Endothelial cell of umbilical vein (primary cell): ENCODE measurements around the gene MLEC. TPM values are rescaled to one million over a fixed set of nuclear protein-coding genes. Genes with fewer than 3 reads are reported as not detected.

ENCODE experiments used
- BruUV-seq: library from RNA; stranded (reverse); fragments of 400-500 nt; replicated peaks from 2 replicates; lab custom pipeline; 2021; lab: Mats Ljungman, UMichigan
- CTCF ChIA-PET: fragments of 300-600, 350-600 bp; sonication (Branson Sonifier 250); formaldehyde crosslinking; loops from one replicate; lab custom pipeline; 2021; ENCODE audit warnings: antibody characterized with exemption, inconsistent platforms; lab: Charles Lee
- POLR2A ChIA-PET: fragments of 300-600, 350-600 bp; sonication (Branson Sonifier 250); formaldehyde crosslinking; loops from one replicate; lab custom pipeline; 2021; ENCODE audit warnings: antibody characterized with exemption, inconsistent platforms; lab: Charles Lee
- DNase-seq: peaks from one replicate; pipeline ENCODE4 v3.0.0-alpha.2; 2011; ENCODE audit warnings: low read depth, low spot score
- FAIRE-seq: peaks from 2 replicates; lab custom pipeline; 2011; peaks lifted over from hg19 to GRCh38; lab: Jason Lieb, UNC
- H2AFZ ChIP-seq: 2 replicates; pipeline ENCODE4 v1.6.0; 2012; ENCODE audit warnings: low read depth, low read length, control low read depth, inconsistent platforms
- H3K27ac ChIP-seq: 2 replicates; pipeline ENCODE4 v1.5.1; 2011; ENCODE audit warnings: low read depth, mild to moderate bottlenecking, control low read depth, low read length, moderate library complexity; ENCODE audit not compliant: insufficient read depth
- H3K27me3 ChIP-seq, 2 experiments: 2 replicates each; pipeline versions ENCODE4 v1.6.0 to v1.6.1; 2011; ENCODE audit warnings: low read length in 2 of 2, mixed read lengths in 1 of 2; ENCODE audit not compliant: control insufficient read depth in 2 of 2, insufficient read depth in 2 of 2
- H3K36me3 ChIP-seq, 2 experiments: 2 replicates in 1 of 2; 3 replicates in 1 of 2; pipeline ENCODE4 v1.5.1; 2011; ENCODE audit warnings: low read length in 2 of 2, mild to moderate bottlenecking in 1 of 2, moderate library complexity in 1 of 2; ENCODE audit not compliant: control insufficient read depth in 2 of 2, insufficient read depth in 2 of 2; ENCODE audit errors: extremely low read depth in 1 of 2
- H3K4me1 ChIP-seq: 3 replicates; pipeline ENCODE4 v1.5.1; 2011; ENCODE audit warnings: mild to moderate bottlenecking, low read length; ENCODE audit not compliant: control insufficient read depth, insufficient read depth; ENCODE audit errors: extremely low read depth
- H3K4me2 ChIP-seq: 2 replicates; pipeline ENCODE4 v1.6.1; 2011; ENCODE audit warnings: low read length, control low read depth, mixed read lengths; ENCODE audit not compliant: insufficient read depth
- H3K4me3 ChIP-seq, 3 experiments: fragments of 200-600 bp in 1 of 3; sonication (generic), shearing (Covaris generic) in 1 of 3; replicated peaks in 1 of 3; 2 replicates each; pipeline ENCODE4 v1.5.1; 2011 to 2016; ENCODE audit warnings: control low read depth in 3 of 3, low read length in 3 of 3, mild to moderate bottlenecking in 2 of 3, inconsistent platforms in 1 of 3, low read depth in 1 of 3, moderate library complexity in 1 of 3; ENCODE audit not compliant: insufficient read depth in 1 of 3
- H3K79me2 ChIP-seq: 2 replicates; pipeline ENCODE4 v1.6.0; 2012; ENCODE audit warnings: low read length, inconsistent platforms; ENCODE audit not compliant: control insufficient read depth, insufficient read depth
- H3K9ac ChIP-seq: replicated peaks from 2 replicates; pipeline ENCODE3; 2011; ENCODE audit warnings: low read length, control low read depth; ENCODE audit not compliant: insufficient read depth; ENCODE audit errors: extremely low read depth
- H3K9me1 ChIP-seq: replicated peaks from 3 replicates; pipeline ENCODE4 v1.6.0; 2011; ENCODE audit warnings: mild to moderate bottlenecking, low read length; ENCODE audit not compliant: control insufficient read depth, insufficient read depth; ENCODE audit errors: extremely low read depth
- H3K9me3 ChIP-seq: replicated peaks from 2 replicates; pipeline ENCODE4 v1.5.1; 2012; ENCODE audit warnings: low read length, inconsistent platforms; ENCODE audit not compliant: control insufficient read depth, insufficient read depth
- H4K20me1 ChIP-seq: replicated peaks from 2 replicates; pipeline ENCODE3; 2011; ENCODE audit warnings: mild to moderate bottlenecking, low read length; ENCODE audit not compliant: control insufficient read depth, insufficient read depth; ENCODE audit errors: extremely low read depth
- EZH2 ChIP-seq: IDR thresholded peaks from 2 replicates; pipeline ENCODE4 v1.6.1; 2012; ENCODE audit warnings: borderline replicate concordance, low read depth, mild to moderate bottlenecking, moderate library complexity, low read length, inconsistent platforms; ENCODE audit not compliant: severe bottlenecking
- FOS ChIP-seq: IDR thresholded peaks from 2 replicates; pipeline ENCODE4 v1.6.1; 2011; ENCODE audit warnings: mild to moderate bottlenecking, low read length, moderate library complexity, borderline replicate concordance; ENCODE audit not compliant: insufficient read depth
- GATA2 ChIP-seq: IDR thresholded peaks from 2 replicates; pipeline ENCODE4 v1.7.0; 2011; ENCODE audit warnings: low read depth, mild to moderate bottlenecking, moderate library complexity, mixed read lengths, low read length; ENCODE audit not compliant: insufficient read length, insufficient read depth
- JUN ChIP-seq: IDR thresholded peaks from 2 replicates; pipeline ENCODE4 v1.6.1; 2011; ENCODE audit warnings: borderline replicate concordance, low read depth; ENCODE audit not compliant: insufficient read length, insufficient read depth
- MYC ChIP-seq: IDR thresholded peaks from one replicate; pipeline ENCODE4 v1.6.1; 2011; ENCODE audit warnings: mild to moderate bottlenecking, low read depth, low read length
- POLR2A ChIP-seq: IDR thresholded peaks from 2 replicates; pipeline ENCODE4 v1.6.1; 2012; ENCODE audit warnings: low read depth, mild to moderate bottlenecking, control low read depth, low read length
- POLR2AphosphoS5 ChIP-seq: IDR thresholded peaks from 2 replicates; pipeline ENCODE4 v1.6.1; 2012; ENCODE audit warnings: low read depth, mild to moderate bottlenecking, control low read depth, low read length, moderate library complexity; ENCODE audit not compliant: insufficient read depth
- dilution Hi-C: fragments of 300-500 bp; cut with MboI; formaldehyde crosslinking; loops from one replicate; pipeline ENCODE4 v1.15.0; 2019; ENCODE audit warnings: low sequenced_read_pairs; ENCODE audit not compliant: extremely low pct_ligation_motif_present
- intact Hi-C: fragments of 100-400 bp; cut with micrococcal nuclease; formaldehyde crosslinking; loops from one replicate; pipeline ENCODE4 v1.10.0; 2022
- polyA plus RNA-seq, 4 experiments: library from polyadenylated mRNA; depleted of rRNA in 3 of 4; stranded (reverse) in 3 of 4; unstranded in 1 of 4; fragments of >200 nt; gene quantifications; 2 replicates each; pipeline versions ENCODE4 v1.2.1 to v1.2.3, GENCODE V29; 2011 to 2012; ENCODE audit warnings: missing spikeins in 1 of 4
- total RNA-seq: library from RNA; stranded (reverse); gene quantifications from 2 replicates; pipeline ENCODE4 v1.2.3, GENCODE V29; 2021
- TF ChIP-seq, protein P1 (sequence below): IDR thresholded peaks from 2 replicates; pipeline ENCODE4 v1.6.1; 2011; ENCODE audit not compliant: insufficient read depth, insufficient read length
- TF ChIP-seq, protein P2 (sequence below), 2 donors: IDR thresholded peaks; 1 replicate in 1 of 2; 2 replicates in 1 of 2; pipeline ENCODE4 v1.5.1; 2011; ENCODE audit warnings: low read length in 2 of 2, mild to moderate bottlenecking in 2 of 2, moderate library complexity in 2 of 2, control low read depth in 1 of 2, inconsistent platforms in 1 of 2, low read depth in 1 of 2; ENCODE audit not compliant: insufficient read depth in 1 of 2; ENCODE audit errors: extremely low read depth in 1 of 2

Gene MLEC
- total and polyA plus RNA-seq, 2 donors (not counting 3 experiments of a cell fraction or from before 2014, with no cell fraction given), result 28.4 to 144 TPM

DNA sequence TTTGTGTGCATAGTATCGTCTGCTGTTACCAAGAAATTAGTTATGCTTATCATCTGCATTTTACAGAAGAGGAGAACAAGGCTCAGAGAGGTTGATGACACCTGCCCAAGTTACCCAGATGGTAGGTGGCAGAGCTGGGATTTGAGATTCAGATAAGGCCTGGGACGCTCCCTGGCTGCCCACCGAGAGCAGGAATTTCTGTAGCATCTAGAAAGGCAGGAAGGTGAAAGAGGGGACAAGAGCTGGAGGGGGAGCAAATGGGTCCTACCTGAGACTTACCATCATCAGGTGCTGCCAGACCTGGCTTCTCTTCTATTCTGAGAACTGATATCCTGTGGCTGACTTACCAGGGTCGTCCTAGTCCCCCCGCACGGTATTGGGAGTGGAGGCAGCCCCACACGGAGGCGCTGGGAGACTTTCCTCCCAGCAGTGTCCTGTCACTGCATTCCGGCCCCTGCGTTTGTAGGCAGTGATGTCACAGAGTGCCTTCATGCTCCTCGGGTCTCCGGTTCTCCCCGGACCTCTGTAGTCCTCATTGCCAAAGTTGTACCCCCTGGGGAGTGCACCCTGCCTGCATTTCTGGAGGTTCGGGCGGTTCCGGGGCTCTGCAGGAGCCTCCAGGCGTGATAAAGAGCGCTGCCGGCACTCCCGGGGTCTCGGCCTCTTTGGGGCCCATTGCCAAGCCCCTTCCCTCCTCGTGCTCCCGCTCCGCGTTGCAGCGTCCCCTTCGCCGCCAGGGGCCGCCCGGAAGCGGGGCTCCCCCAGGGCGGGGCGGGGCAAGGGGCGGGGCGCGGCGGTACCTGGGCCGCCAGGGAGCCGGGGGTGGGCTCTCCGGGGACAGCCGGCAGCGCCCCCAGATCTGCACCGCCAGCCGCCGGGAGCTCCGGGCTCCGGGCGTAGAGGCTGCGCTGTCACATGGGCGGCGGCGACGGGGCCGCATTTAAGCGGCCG lies 46.9 kb upstream of the MLEC start, which contains the start of gene CABP1:
Gene CABP1 (plus strand): TSS at position 856 of the 951 bp plus-strand sequence. CDS start 60 bp downstream, at position 916.
- intact Hi-C loops, result loop anchor here (10.0 kb wide), 1 partner anchor 455 kb away; no protein-coding TSS in a partner anchor
- POLR2A ChIA-PET, result no interaction called here

More for the DNA sequence above, 46.9 kb upstream of the MLEC start, which contains the start of gene CABP1:
- Histone ChIP-seq H3K4me2 (peak within 1 kb of the TSS; percentile 48), H3K9me1 (no peaks in the 10 kb centered on the region), H3K36me3 (no peaks in the 10 kb centered on the region), H3K79me2 (no peaks in the 10 kb centered on the region), H3K4me1 (peaks cover 3% of the 10 kb centered on the region), H4K20me1 (no peaks in the 10 kb centered on the region), H3K9me3 (no peaks in the 10 kb centered on the region), H3K4me3 (peak within 1 kb of the TSS in 1 of 3 experiments; percentile 18), H3K27ac (no peak within 1 kb of the TSS), H3K9ac (no peak within 1 kb of the TSS), H2AFZ (no peak within 1 kb of the TSS), H3K27me3 (peaks cover 42 to 46% of the 10 kb centered on the region in 2 experiments)
- FAIRE-seq (no peak), DNase-seq (no peak)
- dilution Hi-C loops, result no loop called here
- no peak for TF ChIP-seq GATA2
- no peak for TF ChIP-seq MYC
- TF ChIP-seq JUN, result no peak
- TF ChIP-seq, protein P1, sequence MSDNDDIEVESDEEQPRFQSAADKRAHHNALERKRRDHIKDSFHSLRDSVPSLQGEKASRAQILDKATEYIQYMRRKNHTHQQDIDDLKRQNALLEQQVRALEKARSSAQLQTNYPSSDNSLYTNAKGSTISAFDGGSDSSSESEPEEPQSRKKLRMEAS, result no peak
- TF ChIP-seq POLR2A, result no peak
- no peak for TF ChIP-seq FOS
- TF ChIP-seq EZH2, result no peak
- no peak for TF ChIP-seq POLR2AphosphoS5
- TF ChIP-seq, protein P2, sequence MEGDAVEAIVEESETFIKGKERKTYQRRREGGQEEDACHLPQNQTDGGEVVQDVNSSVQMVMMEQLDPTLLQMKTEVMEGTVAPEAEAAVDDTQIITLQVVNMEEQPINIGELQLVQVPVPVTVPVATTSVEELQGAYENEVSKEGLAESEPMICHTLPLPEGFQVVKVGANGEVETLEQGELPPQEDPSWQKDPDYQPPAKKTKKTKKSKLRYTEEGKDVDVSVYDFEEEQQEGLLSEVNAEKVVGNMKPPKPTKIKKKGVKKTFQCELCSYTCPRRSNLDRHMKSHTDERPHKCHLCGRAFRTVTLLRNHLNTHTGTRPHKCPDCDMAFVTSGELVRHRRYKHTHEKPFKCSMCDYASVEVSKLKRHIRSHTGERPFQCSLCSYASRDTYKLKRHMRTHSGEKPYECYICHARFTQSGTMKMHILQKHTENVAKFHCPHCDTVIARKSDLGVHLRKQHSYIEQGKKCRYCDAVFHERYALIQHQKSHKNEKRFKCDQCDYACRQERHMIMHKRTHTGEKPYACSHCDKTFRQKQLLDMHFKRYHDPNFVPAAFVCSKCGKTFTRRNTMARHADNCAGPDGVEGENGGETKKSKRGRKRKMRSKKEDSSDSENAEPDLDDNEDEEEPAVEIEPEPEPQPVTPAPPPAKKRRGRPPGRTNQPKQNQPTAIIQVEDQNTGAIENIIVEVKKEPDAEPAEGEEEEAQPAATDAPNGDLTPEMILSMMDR (IDR thresholded peaks at IDR 0.05; ENCODE audit: extremely low read depth in 1 of 2, insufficient read depth in 1 of 2, low read depth in 1 of 2, low read length in 2 of 2), result no peak
- BruUV-seq, result no TSS peak
- CTCF ChIA-PET, result interaction anchor here (0.8 to 1.5 kb wide), 5 partner anchors 9 to 420 kb away, joined by 3 to 8 read pairs (median 4); no protein-coding TSS in a partner anchor
